Left lung (tissue), 10 donors: ENCODE data around the gene SLC17A8. TPM values are rescaled to one million over a fixed set of nuclear protein-coding genes. Genes with fewer than 3 reads are reported as not detected.

Experiments
- ATAC-seq: fragments of 200-7000 bp; cut with Tn5 transposase; one replicate; pipeline ENCODE4 v1.9.1; 2020; ENCODE audit warnings: moderate library complexity
- DNase-seq, 4 donors: peaks; one replicate each; pipeline ENCODE4 v3.0.0-alpha.2; 2013 to 2020
- H3K27ac ChIP-seq, 2 donors: fragments of 200-600 bp; sonication (generic) in 1 of 2; one replicate each; pipeline versions ENCODE4 v1.5.0 to v1.8.0; 2020 to 2021
- H3K27me3 ChIP-seq, 2 donors: fragments of 200-600 bp; sonication (generic) in 1 of 2; one replicate each; pipeline versions ENCODE4 v1.5.0 to v1.8.0; 2020 to 2021
- H3K36me3 ChIP-seq, 2 donors: fragments of 200-600 bp; sonication (generic) in 1 of 2; one replicate each; pipeline versions ENCODE4 v1.5.0 to v1.8.0; 2020 to 2021
- H3K4me1 ChIP-seq, 2 donors: fragments of 200-600 bp; one replicate each; pipeline ENCODE4 v1.8.0; 2021
- H3K4me3 ChIP-seq, 2 donors: fragments of 200-600 bp; sonication (generic) in 1 of 2; one replicate each; pipeline versions ENCODE4 v1.5.0 to v1.8.0; 2020 to 2021; ENCODE audit warnings: mild to moderate bottlenecking in 1 of 2
- H3K9me3 ChIP-seq, 2 donors: fragments of 200-600 bp; sonication (generic) in 1 of 2; one replicate each; pipeline versions ENCODE4 v1.5.0 to v1.8.0; 2020 to 2021
- intact Hi-C, 2 donors: fragments of 100-400 bp; cut with DNase I; formaldehyde crosslinking; loops; one replicate each; pipeline versions ENCODE4 v1.11.2 to v1.14.2; 2022
- polyA plus RNA-seq, 6 donors: library from polyadenylated mRNA; unstranded; fragments of 120-200 nt; gene quantifications; one replicate each; pipeline ENCODE4 v1.2.1, GENCODE V29; 2013; ENCODE audit not compliant: insufficient read length in 6 of 6
- total RNA-seq, 2 donors: library from RNA; stranded (reverse); fragmentation: NEBNext Ultra II Directional; extraction: Animal tissue kit (Norgen Biotek cat#: 25700); gene quantifications; one replicate each; pipeline ENCODE4 v1.2.1, GENCODE V29; 2021
- TF ChIP-seq, protein P1 (sequence below), 2 donors: fragments of 200-600 bp; sonication (generic) in 1 of 2; IDR thresholded peaks; one replicate each; pipeline versions ENCODE4 v1.5.0 to v1.8.0; 2021; ENCODE audit warnings: antibody characterized with exemption in 2 of 2
- donor health status: DM: no; HTN: yes; CAD: no.
- donor health status: DM: no; HTN: no; CAD: no.

The SLC17A8 gene
- total and polyA plus RNA-seq, 8 donors = 0.13 to 4.0 (median 2.8) TPM

DNA sequence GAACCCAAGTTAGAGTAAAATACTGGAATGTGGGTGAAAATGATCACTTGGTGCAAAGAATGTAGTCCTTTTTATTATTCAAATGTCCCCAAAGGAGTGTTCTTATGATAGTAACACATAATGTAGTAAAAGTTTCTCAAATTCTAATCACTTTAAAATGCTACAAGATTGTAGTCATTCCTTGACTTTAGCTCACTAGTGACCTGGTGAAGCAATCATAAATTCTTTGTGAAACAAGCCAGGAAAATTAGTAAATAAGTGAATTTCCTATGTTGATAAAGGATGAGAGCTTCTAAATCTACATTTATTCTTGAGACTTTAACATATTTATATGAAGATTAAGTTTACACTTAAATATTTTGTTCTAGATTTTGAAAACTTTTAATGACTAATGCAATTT is 30.7 kb upstream of the SLC17A8 start:
- Histone ChIP-seq H3K27me3 (no peaks in the 10 kb centered on the region), H3K36me3 (peaks cover 0 to 72% of the 10 kb centered on the region in 2 donors), H3K4me3 (no peak overlapping the region), H3K9me3 (no peaks in the 10 kb centered on the region), H3K27ac (no peak overlapping the region), H3K4me1 (no peaks in the 10 kb centered on the region)
- no peak for ATAC-seq
- DNase-seq = no peak
- intact Hi-C loops = no loop called here
- TF ChIP-seq, protein P1, sequence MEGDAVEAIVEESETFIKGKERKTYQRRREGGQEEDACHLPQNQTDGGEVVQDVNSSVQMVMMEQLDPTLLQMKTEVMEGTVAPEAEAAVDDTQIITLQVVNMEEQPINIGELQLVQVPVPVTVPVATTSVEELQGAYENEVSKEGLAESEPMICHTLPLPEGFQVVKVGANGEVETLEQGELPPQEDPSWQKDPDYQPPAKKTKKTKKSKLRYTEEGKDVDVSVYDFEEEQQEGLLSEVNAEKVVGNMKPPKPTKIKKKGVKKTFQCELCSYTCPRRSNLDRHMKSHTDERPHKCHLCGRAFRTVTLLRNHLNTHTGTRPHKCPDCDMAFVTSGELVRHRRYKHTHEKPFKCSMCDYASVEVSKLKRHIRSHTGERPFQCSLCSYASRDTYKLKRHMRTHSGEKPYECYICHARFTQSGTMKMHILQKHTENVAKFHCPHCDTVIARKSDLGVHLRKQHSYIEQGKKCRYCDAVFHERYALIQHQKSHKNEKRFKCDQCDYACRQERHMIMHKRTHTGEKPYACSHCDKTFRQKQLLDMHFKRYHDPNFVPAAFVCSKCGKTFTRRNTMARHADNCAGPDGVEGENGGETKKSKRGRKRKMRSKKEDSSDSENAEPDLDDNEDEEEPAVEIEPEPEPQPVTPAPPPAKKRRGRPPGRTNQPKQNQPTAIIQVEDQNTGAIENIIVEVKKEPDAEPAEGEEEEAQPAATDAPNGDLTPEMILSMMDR (IDR thresholded peaks at IDR 0.05) = no peak

DNA sequence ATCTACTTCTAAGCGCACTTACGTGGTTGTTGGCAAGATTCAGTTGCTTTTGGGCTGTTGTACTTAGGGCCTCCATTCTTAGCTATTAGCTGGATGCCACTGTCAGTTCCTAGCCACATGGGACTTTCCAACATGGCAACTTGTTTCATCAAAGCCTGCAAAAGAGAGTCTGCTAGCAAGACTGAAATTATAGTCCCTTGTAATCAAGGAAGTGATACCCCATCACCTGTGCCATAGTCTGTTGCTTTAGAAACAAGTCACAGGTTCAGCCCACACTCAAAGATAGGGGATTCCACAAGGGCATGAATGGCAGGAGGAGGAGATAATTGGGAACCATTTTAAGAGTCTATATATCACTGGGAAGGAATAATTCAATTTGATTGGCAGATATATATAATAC is 27.1 kb upstream of the SLC17A8 start:
- intact Hi-C loops = no loop called here
- TF ChIP-seq, protein P1 (IDR thresholded peaks at IDR 0.05) = no peak
- Histone ChIP-seq H3K27ac (no peak overlapping the region), H3K9me3 (no peaks in the 10 kb centered on the region), H3K27me3 (no peaks in the 10 kb centered on the region), H3K4me3 (no peak overlapping the region), H3K4me1 (no peaks in the 10 kb centered on the region), H3K36me3 (peaks cover 0 to 77% of the 10 kb centered on the region in 2 donors)
- DNase-seq = no peak
- ATAC-seq = no peak

DNA sequence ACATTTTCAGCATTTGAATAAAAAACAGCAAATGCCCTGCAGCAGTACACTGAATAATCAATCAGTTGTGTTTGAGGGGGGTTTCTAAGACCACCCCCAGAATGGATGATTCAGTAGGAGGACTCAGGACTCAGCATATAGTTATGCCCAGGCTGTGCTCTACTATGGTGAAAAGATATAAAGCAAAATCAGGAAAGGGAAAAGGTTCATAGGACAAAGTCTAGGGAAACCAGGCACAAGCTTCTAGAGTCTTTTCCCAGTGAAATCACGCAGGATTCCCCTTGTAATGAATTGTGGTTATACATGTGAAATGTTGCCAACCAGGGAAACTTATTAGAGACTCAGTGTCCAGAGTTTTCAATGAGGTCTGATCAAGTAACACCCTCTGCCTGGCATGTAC is 25.0 kb upstream of the SLC17A8 start:
- intact Hi-C loops = no loop called here
- TF ChIP-seq, protein P1 (IDR thresholded peaks at IDR 0.05) = no peak
- DNase-seq = no peak
- Histone ChIP-seq H3K9me3 (no peaks in the 10 kb centered on the region), H3K4me1 (no peaks in the 10 kb centered on the region), H3K27me3 (no peaks in the 10 kb centered on the region), H3K4me3 (no peak overlapping the region), H3K36me3 (peaks cover 0 to 85% of the 10 kb centered on the region in 2 donors), H3K27ac (no peak overlapping the region)
- ATAC-seq = no peak

DNA sequence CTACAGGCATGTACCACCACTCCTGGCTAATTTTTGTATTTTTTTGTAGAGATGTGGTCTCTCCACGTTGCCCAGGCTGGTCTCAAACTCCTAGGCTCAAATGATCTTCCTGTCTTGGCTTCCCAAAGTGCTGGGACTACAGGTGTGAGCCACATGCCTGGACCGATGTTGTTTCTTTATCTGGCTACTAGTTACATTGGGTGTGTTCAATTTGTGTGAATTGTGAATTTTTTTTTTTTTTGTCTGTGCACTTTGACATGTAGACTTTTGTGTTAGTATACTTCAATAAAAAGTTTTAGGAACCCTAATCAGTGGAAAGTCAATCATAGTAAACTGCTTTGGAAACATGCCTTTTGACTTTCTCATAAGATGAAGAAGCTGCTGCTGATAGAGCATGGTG is 24.0 kb upstream of the SLC17A8 start:
- ATAC-seq = no peak
- H3K9me3 ChIP-seq = no peaks in the 10 kb centered on the region
- intact Hi-C loops = no loop called here
- H3K27me3 ChIP-seq = no peaks in the 10 kb centered on the region
- DNase-seq = no peak
- TF ChIP-seq, protein P1 (IDR thresholded peaks at IDR 0.05) = no peak
- H3K4me3 ChIP-seq = no peak overlapping the region
- peaks cover 0 to 84% of the 10 kb centered on the region in 2 donors for H3K36me3 ChIP-seq
- H3K4me1 ChIP-seq = no peaks in the 10 kb centered on the region
- no peak overlapping the region for H3K27ac ChIP-seq

DNA sequence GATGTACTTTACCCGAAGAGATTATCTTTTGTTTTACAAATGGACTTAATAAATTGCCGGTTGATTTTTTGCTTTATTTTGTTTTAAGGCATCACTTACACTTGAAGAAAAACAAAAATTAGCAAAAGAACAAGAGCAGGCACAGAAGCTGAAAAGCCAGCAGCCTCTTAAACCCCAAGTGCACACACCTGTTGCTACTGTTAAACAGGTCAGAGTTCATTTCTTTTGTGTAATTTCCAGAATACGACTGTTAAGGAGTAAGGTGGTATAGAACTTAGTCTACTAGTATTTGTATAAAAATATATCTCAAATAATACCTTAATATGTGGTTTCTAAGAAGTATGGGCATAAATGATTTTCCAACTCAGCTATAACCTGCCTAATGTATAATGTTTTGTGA is 19.6 kb upstream of the SLC17A8 start:
- Histone ChIP-seq H3K4me1 (no peaks in the 10 kb centered on the region), H3K9me3 (no peaks in the 10 kb centered on the region), H3K4me3 (no peak overlapping the region), H3K27ac (no peak overlapping the region), H3K27me3 (no peaks in the 10 kb centered on the region), H3K36me3 (peaks cover 0 to 82% of the 10 kb centered on the region in 2 donors)
- DNase-seq (peak in 1 of 4 donors; percentile 21), ATAC-seq (peak; percentile 76)
- TF ChIP-seq, protein P1 (IDR thresholded peaks at IDR 0.05) = no peak
- intact Hi-C loops = no loop called here
